K562 (cell line): ENCODE data around the gene SULT1A1. TPM values are rescaled to one million over a fixed set of nuclear protein-coding genes. Genes with fewer than 3 reads are reported as not detected.
"Not testable (repeated sequence)": the region's sequence is repeated elsewhere in the genome, so short reads cannot be mapped to it uniquely, and the experiment has no call there.

Experiments
- ATAC-seq: fragments of 200-7000 bp; cut with Tn5 transposase; 3 replicates; pipeline ENCODE4 v1.9.1; 2020; ENCODE audit warnings: moderate library complexity
- BruUV-seq: library from RNA; stranded (reverse); fragments of 400-500 nt; replicated peaks from 2 replicates; lab custom pipeline; 2021; lab: Mats Ljungman, UMichigan
- CTCF ChIA-PET: fragments of 300-600 bp; formaldehyde crosslinking; extraction: SDS; loops from one replicate; lab custom pipeline; 2021; ENCODE audit warnings: low intra/inter-chr PET ratio; lab: Yijun Ruan, JAX
- POLR2A ChIA-PET: fragments of 300-600, 350-650 bp; sonication (Branson Sonifier 250); formaldehyde crosslinking; extraction: SDS; loops from one replicate; lab custom pipeline; 2021; ENCODE audit warnings: antibody characterized with exemption, inconsistent platforms; lab: Yijun Ruan, JAX
- DNase-seq, 4 experiments: peaks; one replicate each; pipeline versions ENCODE4 v3.0.0 to v3.0.0-alpha.2; 2011 to 2018; ENCODE audit warnings: low spot score in 3 of 4, mixed read lengths in 3 of 4; ENCODE audit errors: extremely low read depth in 1 of 4
- FAIRE-seq: peaks from 2 replicates; lab custom pipeline; 2011; peaks lifted over from hg19 to GRCh38; lab: Jason Lieb, UNC
- H2AFZ ChIP-seq: 2 replicates; pipeline ENCODE4 v1.6.0; 2011; ENCODE audit warnings: low read depth, low read length, control low read depth, inconsistent platforms
- H3K27ac ChIP-seq: fragments of 200-600 bp; 3 replicates; pipeline ENCODE4 v1.8.0; 2011; ENCODE audit warnings: low read depth, mild to moderate bottlenecking, control low read depth, inconsistent platforms, low read length, moderate library complexity, mixed read lengths; ENCODE audit errors: extremely low read depth
- H3K27me3 ChIP-seq, 2 experiments: fragments of 300-600 bp in 1 of 2; 2 replicates in 1 of 2; 3 replicates in 1 of 2; pipeline versions ENCODE4 v1.6.0 to v1.8.0; 2011; ENCODE audit warnings: inconsistent platforms in 2 of 2, low read length in 2 of 2, mild to moderate bottlenecking in 1 of 2, mixed read lengths in 1 of 2, moderate library complexity in 1 of 2; ENCODE audit not compliant: control insufficient read depth in 2 of 2, insufficient read depth in 2 of 2
- H3K36me3 ChIP-seq: fragments of 300-600 bp; 3 replicates; pipeline ENCODE4 v1.8.0; 2011; ENCODE audit warnings: mild to moderate bottlenecking, low read length, inconsistent platforms; ENCODE audit not compliant: control insufficient read depth, insufficient read depth
- H3K4me1 ChIP-seq, 2 experiments: fragments of 200-600 bp in 1 of 2; replicated peaks in 1 of 2; 2 replicates in 1 of 2; 3 replicates in 1 of 2; pipeline versions ENCODE4 v1.5.1 to v1.8.0; 2011; ENCODE audit warnings: inconsistent platforms in 2 of 2, low read length in 2 of 2, mild to moderate bottlenecking in 1 of 2, mixed read lengths in 1 of 2, moderate library complexity in 1 of 2; ENCODE audit not compliant: control insufficient read depth in 2 of 2, insufficient read depth in 2 of 2
- H3K4me2 ChIP-seq: 2 replicates; pipeline ENCODE4 v1.6.1; 2011; ENCODE audit warnings: low read length, control low read depth, inconsistent platforms, mixed read lengths; ENCODE audit not compliant: insufficient read depth
- H3K4me3 ChIP-seq: fragments of 200-600 bp; sonication (generic), shearing (Covaris generic); 2 replicates; pipeline ENCODE4 v1.5.1; 2016; ENCODE audit warnings: control low read depth, inconsistent platforms
- H3K79me2 ChIP-seq: fragments of 200-600 bp; 3 replicates; pipeline ENCODE4 v1.8.0; 2011; ENCODE audit warnings: low read length, inconsistent platforms; ENCODE audit not compliant: control insufficient read depth, insufficient read depth
- H3K9ac ChIP-seq, 2 experiments: 2 replicates each; pipeline versions ENCODE4 v1.6.0 to v1.6.1; 2011; ENCODE audit warnings: low read depth in 2 of 2, low read length in 2 of 2, control low read depth in 1 of 2, inconsistent platforms in 1 of 2, mild to moderate bottlenecking in 1 of 2, mixed read lengths in 1 of 2; ENCODE audit not compliant: insufficient read depth in 1 of 2
- H3K9me1 ChIP-seq: one replicate; pipeline ENCODE4 v1.6.0; 2011; ENCODE audit warnings: inconsistent platforms, mild to moderate bottlenecking, low read length, moderate library complexity; ENCODE audit not compliant: control insufficient read depth, insufficient read depth
- H3K9me3 ChIP-seq: replicated peaks from 2 replicates; pipeline ENCODE4 v1.5.1; 2011; ENCODE audit warnings: low read depth, low read length, inconsistent platforms; ENCODE audit not compliant: control insufficient read depth, insufficient read depth
- H4K20me1 ChIP-seq: replicated peaks from 2 replicates; pipeline ENCODE4 v1.6.1; 2011; ENCODE audit warnings: low read length, inconsistent platforms, mixed read lengths; ENCODE audit not compliant: control insufficient read depth, insufficient read depth
- EHMT2 ChIP-seq: fragments of 450-650 bp; IDR thresholded peaks from 2 replicates; pipeline ENCODE4 v1.6.1; 2018; ENCODE audit warnings: antibody characterized with exemption
- MCM7 ChIP-seq, 2 experiments: fragments of 450-650 bp; IDR thresholded peaks; 2 replicates each; pipeline ENCODE4 v1.6.1; 2016 to 2018
- RAD21 ChIP-seq, 2 experiments: fragments of 250-450 bp in 1 of 2; fragments of 450-650 bp in 1 of 2; sonication (Bioruptor Pico) in 1 of 2; formaldehyde crosslinking in 1 of 2; IDR thresholded peaks in 1 of 2; conservative IDR thresholded peaks in 1 of 2; 2 replicates each; pipeline versions ENCODE4 v1.4.0 to v1.8.0; 2020 to 2022; ENCODE audit warnings: mild to moderate bottlenecking in 2 of 2, moderate library complexity in 1 of 2
- SMARCE1 ChIP-seq: fragments of 450-650 bp; IDR thresholded peaks from 2 replicates; pipeline ENCODE4 v1.7.1; 2016; ENCODE audit warnings: mild to moderate bottlenecking
- WGBS: fragments of 100-300 bp; shearing (Covaris generic); methylation state at CpG from one replicate; pipeline ENCODE4 v1.1.6; 2016; ENCODE audit warnings: low coverage, mixed read lengths; ENCODE audit not compliant: insufficient coverage; ENCODE audit errors: missing lambda C conversion rate; 5-methylcytosine and 5-hydroxymethylcytosine counted together
- in situ Hi-C: fragments of 300-500 bp; cut with MboI; formaldehyde crosslinking; loops from 4 replicates; pipeline ENCODE4 v1.15.0; 2018; ENCODE audit warnings: inconsistent platforms, mixed read lengths
- intact Hi-C: fragments of 100-400 bp; cut with micrococcal nuclease; formaldehyde crosslinking; loops from 2 replicates; pipeline ENCODE4 v1.14.2; 2022
- polyA plus RNA-seq, 8 experiments: library from polyadenylated mRNA; depleted of rRNA in 4 of 8; stranded (reverse) in 5 of 8; unstranded in 3 of 8; fragments of >200 nt; fragmentation: Nextera tagmentation in 2 of 8; fragmentation: Illumina TruSeq in 1 of 8; extraction: Ambion mirVana in 2 of 8; extraction: Trizol in 1 of 8; gene quantifications; 2 replicates each; pipeline versions ENCODE4 v1.2.1 to v1.2.3, GENCODE V29; 2011 to 2014; ENCODE audit warnings: inconsistent platforms in 1 of 8, missing spikeins in 1 of 8
- total RNA-seq, 7 experiments: library from RNA; depleted of rRNA in 6 of 7; stranded (reverse); fragments of >200 nt in 6 of 7; fragmentation: Illumina TruSeq in 2 of 7; extraction: Trizol in 2 of 7; gene quantifications; 2 replicates each; pipeline versions ENCODE4 v1.2.1 to v1.2.3, GENCODE V29; 2011 to 2021; ENCODE audit warnings: low replicate concordance in 1 of 7

SULT1A1 gene
- total and polyA plus RNA-seq, 9 of the 15 experiments (the other 6 are each of a cell fraction or from before 2014, with no cell fraction given): 3.4 to 30.1 (median 16.6) TPM

DNA sequence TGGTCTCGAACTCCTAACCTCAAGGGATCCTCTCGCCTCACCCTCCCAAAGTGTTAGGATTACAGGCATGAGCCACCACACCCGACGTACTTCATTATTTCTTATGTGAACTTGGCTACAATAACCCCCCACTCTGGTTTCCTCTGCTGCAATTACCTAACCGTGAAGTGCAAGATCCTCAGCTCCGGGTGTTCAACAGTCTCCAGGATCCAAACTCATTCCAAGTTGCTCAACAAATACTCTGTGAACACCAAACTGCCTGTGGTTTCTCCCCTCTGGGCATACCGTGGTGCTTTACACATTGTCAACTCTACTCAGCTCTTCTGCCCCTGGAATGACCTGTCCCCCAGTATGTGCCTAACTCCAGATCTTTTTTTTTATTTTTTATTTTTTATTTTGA lies 6.8 kb upstream of the SULT1A1 start (continued):
- TF ChIP-seq SMARCE1 (no peak), MCM7 (IDR thresholded peaks at IDR 0.05) (no peak), RAD21 (CRISPR knock-in tag; conservative IDR thresholded peaks at IDR 0.05 in 1 of 2, IDR thresholded peaks at IDR 0.05 in 1 of 2) (no peak), EHMT2 (no peak)
- TF ChIP-seq, all 486 proteins: peak for 0

DNA sequence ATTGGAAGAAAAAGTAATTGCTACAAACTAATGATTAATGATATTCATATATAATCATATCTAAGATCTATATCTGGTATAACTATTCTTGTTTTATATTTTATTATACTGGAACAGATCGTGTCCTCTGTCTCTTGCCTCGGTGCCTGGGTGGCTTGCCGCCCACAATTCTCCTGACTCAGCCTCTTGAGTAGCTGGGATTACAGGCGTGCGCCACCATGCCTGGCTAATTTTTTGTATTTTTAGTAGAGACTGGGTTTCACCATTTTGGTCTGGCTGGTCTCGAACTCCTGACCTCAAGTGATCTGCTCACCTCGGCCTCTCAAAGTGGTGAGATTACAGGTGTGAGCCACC lies 6.4 kb upstream of the SULT1A1 start:
- H3K9me3 ChIP-seq, H2AFZ ChIP-seq, H3K9ac ChIP-seq, BruUV-seq, H3K4me3 ChIP-seq, H3K36me3 ChIP-seq, H3K4me1 ChIP-seq, H3K27me3 ChIP-seq, FAIRE-seq, H4K20me1 ChIP-seq, ATAC-seq, H3K27ac ChIP-seq, H3K79me2 ChIP-seq, H3K4me2 ChIP-seq, intact Hi-C loops, H3K9me1 ChIP-seq, DNase-seq, POLR2A ChIA-PET: not testable (repeated sequence)
- in situ Hi-C loops: loop anchor here (25.0 kb wide), 4 partner anchors 96 to 1596 kb away; partner anchors contain the start of genes EIF3C and EIF3CL
- WGBS: 39% methylated on average over 7 of the region's 7 CpGs
- CTCF ChIA-PET: interaction anchor here (1.4 kb wide), 1 partner anchor 293 kb away, joined by 4 read pairs; no protein-coding TSS in a partner anchor
